IPS-18a (cell line): ENCODE measurements around the gene NCKAP5L.
"Not testable (repeated sequence)": the region's sequence is repeated elsewhere in the genome, so short reads cannot be mapped to it uniquely, and the experiment has no call there.

ENCODE experiments used
- H3K27ac ChIP-seq: one replicate; pipeline ENCODE4 v1.5.1; 2013; ENCODE audit warnings: low read length
- H3K27me3 ChIP-seq: one replicate; pipeline ENCODE4 v1.6.1; 2013; ENCODE audit warnings: mild to moderate bottlenecking, low read length; ENCODE audit not compliant: control insufficient read depth, insufficient read depth
- H3K36me3 ChIP-seq: one replicate; pipeline ENCODE4 v1.6.1; 2013; ENCODE audit warnings: low read depth, low read length; ENCODE audit not compliant: control insufficient read depth
- H3K4me1 ChIP-seq: one replicate; pipeline ENCODE4 v1.6.1; 2013; ENCODE audit warnings: low read depth, low read length; ENCODE audit not compliant: control insufficient read depth
- H3K4me3 ChIP-seq: one replicate; pipeline ENCODE4 v1.5.1; 2013; ENCODE audit warnings: low read length
- H3K9ac ChIP-seq: one replicate; pipeline ENCODE4 v1.6.1; 2013; ENCODE audit warnings: mild to moderate bottlenecking, low read length, moderate library complexity
- H3K9me3 ChIP-seq: one replicate; pipeline ENCODE4 v1.6.1; 2013; ENCODE audit warnings: low read depth, low read length; ENCODE audit not compliant: control insufficient read depth

NCKAP5L gene

DNA sequence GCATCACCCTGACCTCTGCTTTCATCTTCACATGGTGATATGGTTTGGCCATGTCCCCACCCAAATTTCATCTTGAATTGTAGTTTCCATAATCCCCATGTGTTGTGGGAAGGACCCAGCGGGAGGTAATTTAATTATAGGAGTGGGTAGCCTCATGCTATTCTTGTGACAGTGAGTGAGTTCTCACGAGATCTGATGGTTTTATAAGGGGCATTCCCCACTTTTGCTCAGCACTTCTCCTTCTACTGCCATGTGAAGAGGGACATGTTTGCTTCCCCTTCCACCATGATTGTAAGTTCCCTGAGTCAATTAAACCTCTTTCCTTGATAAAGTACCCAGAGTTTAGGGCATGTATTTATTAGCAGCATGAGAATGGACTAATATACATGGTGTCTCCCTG lies 48.6 kb downstream of the NCKAP5L start:
- no peak overlapping the region for H3K9ac ChIP-seq
- H3K27me3 ChIP-seq, result peaks cover 3% of the 10 kb centered on the region
- H3K9me3 ChIP-seq, result no peaks in the 10 kb centered on the region
- H3K4me3 ChIP-seq, result no peak overlapping the region
- H3K4me1 ChIP-seq, result no peaks in the 10 kb centered on the region
- H3K36me3 ChIP-seq, result no peaks in the 10 kb centered on the region
- H3K27ac ChIP-seq, result no peak overlapping the region

DNA sequence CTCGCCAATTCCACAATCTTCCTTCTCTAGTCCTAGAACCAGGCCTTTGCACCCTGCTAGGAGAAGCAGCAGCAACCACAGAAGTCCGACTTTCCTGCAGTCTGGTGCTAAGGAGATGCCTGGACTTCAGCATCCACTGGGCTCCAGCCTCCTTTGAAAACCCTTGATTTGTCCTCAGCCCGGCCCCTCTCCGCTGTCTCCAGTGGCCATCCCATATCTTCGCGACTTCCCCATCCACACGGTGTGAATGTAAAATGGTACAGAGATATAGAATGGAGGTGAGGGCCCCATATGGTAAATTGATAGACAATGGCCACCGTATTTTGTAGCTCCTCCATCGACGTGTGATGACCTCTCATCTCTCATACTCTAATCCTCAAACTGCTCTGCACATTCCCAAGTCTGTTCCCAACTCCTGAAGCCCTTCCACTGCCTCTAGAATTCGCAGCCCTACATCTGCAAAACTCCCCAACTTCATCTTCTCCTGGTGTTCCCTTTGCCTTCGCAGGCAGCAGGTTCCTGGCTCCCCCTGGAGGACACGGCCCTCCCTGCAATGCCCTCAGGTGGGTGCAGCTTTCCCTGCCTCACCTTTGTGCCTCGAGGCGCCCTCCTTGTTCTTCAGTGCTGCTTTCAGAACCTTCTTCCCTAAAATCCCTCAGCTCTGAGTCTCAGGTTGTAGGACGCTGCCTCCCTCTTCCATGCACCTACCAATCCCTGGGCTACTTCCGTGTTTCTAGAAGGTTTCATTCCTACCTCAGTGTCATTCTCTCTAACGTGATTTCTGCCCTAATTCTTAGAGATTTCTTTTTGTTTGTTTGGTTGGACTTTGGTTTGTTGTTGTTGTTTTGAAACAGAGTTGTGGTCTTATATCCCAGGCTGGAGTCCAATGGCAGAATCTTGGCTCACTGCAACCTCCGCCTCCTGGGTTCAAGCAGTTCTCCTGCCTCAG lies 50.1 kb downstream of the NCKAP5L start:
- peaks cover 3% of the 10 kb centered on the region for H3K27me3 ChIP-seq
- H3K36me3 ChIP-seq, result no peaks in the 10 kb centered on the region
- H3K4me1 ChIP-seq, result no peaks in the 10 kb centered on the region
- no peaks in the 10 kb centered on the region for H3K9me3 ChIP-seq
- H3K9ac ChIP-seq, result no peak overlapping the region
- no peak overlapping the region for H3K27ac ChIP-seq
- no peak overlapping the region for H3K4me3 ChIP-seq

DNA sequence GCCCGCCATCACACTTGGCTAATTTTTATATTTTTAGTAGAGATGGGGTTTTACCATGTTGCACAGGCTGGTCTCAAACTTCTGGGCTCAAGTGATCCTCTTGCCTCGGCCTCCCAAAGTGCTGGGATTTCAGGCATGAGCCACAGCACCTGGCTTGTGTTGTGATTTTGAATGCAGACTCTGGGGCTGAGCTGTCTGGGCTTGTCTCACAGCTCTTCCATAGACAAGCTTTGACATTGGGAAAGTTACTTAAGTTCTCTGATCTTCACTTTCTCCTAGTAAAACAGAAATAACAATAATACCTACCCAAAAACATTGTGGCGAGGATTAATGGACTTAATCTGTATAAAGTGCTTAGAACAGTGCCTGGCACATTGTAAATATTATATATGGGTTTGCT lies 50.9 kb downstream of the NCKAP5L start:
- H3K4me1 ChIP-seq, result no peaks in the 10 kb centered on the region
- H3K36me3 ChIP-seq, result no peaks in the 10 kb centered on the region
- no peak overlapping the region for H3K9ac ChIP-seq
- H3K9me3 ChIP-seq, result no peaks in the 10 kb centered on the region
- H3K27ac ChIP-seq, result no peak overlapping the region
- no peak overlapping the region for H3K4me3 ChIP-seq
- H3K27me3 ChIP-seq, result peaks cover 3% of the 10 kb centered on the region

- no peak overlapping the region for H3K4me3 ChIP-seq
These were observed 51.4 kb downstream of the NCKAP5L start for GRCh38 chr12:49776858-49777257.

DNA sequence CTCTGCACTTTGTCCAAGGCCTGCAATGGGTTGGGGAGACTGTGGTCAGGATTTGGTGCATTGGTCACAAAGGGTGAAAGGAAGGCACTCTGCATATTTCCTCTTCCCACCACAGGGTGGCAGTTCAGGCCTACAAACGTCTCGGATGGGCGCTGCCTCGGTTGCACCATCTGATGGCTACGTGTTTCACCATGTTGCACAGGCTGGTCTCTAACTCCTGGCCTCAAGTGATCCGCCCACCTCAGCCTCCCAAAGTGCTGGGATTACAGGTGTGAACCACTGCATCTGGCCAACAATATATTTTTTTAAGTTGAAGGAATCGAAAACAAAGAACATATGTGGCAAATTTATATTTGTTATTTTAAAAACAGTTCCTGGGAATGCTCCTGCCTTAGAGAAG lies 51.8 kb downstream of the NCKAP5L start:
- no peaks in the 10 kb centered on the region for H3K36me3 ChIP-seq
- no peak overlapping the region for H3K27ac ChIP-seq
- no peaks in the 10 kb centered on the region for H3K4me1 ChIP-seq
- no peak overlapping the region for H3K9ac ChIP-seq
- no peak overlapping the region for H3K4me3 ChIP-seq
- peaks cover 3% of the 10 kb centered on the region for H3K27me3 ChIP-seq
- no peaks in the 10 kb centered on the region for H3K9me3 ChIP-seq

More at GRCh38 chr12:49776858-49777257, 51.4 kb downstream of the NCKAP5L start:
- Histone ChIP-seq H3K36me3 (no peaks in the 10 kb centered on the region), H3K9me3 (no peaks in the 10 kb centered on the region), H3K27me3 (peaks cover 3% of the 10 kb centered on the region), H3K9ac (no peak overlapping the region), H3K4me1 (no peaks in the 10 kb centered on the region), H3K27ac (no peak overlapping the region)

- not testable (repeated sequence) for H3K36me3 ChIP-seq, H3K4me1 ChIP-seq, H3K9ac ChIP-seq, H3K9me3 ChIP-seq, H3K27ac ChIP-seq, H3K4me3 ChIP-seq, H3K27me3 ChIP-seq
These were observed 55.1 kb downstream of the NCKAP5L start for GRCh38 chr12:49773102-49773501.

GRCh38 chr12:49767333-49767732 lies 60.9 kb downstream of the NCKAP5L start:
- Histone ChIP-seq H3K27ac (no peak overlapping the region), H3K9ac (no peak overlapping the region), H3K4me1 (no peaks in the 10 kb centered on the region), H3K27me3 (no peaks in the 10 kb centered on the region), H3K9me3 (no peaks in the 10 kb centered on the region), H3K4me3 (no peak overlapping the region), H3K36me3 (peaks cover 24% of the 10 kb centered on the region)

GRCh38 chr12:49766115-49766455 lies 62.1 kb downstream of the NCKAP5L start:
- no peaks in the 10 kb centered on the region for H3K27me3 ChIP-seq
- H3K27ac ChIP-seq, result no peak overlapping the region
- H3K9ac ChIP-seq, result no peak overlapping the region
- H3K9me3 ChIP-seq, result no peaks in the 10 kb centered on the region
- no peaks in the 10 kb centered on the region for H3K4me1 ChIP-seq
- no peak overlapping the region for H3K4me3 ChIP-seq
- peaks cover 37% of the 10 kb centered on the region for H3K36me3 ChIP-seq

- H3K36me3 ChIP-seq, result peaks cover 52% of the 10 kb centered on the region
- H3K9ac ChIP-seq, result no peak overlapping the region
- no peaks in the 10 kb centered on the region for H3K9me3 ChIP-seq
- H3K27ac ChIP-seq, result no peak overlapping the region
- H3K27me3 ChIP-seq, result no peaks in the 10 kb centered on the region
- H3K4me3 ChIP-seq, result no peak overlapping the region
- no peaks in the 10 kb centered on the region for H3K4me1 ChIP-seq
These were observed 64.1 kb downstream of the NCKAP5L start for GRCh38 chr12:49764126-49764525.

GRCh38 chr12:49763006-49763591 lies 65.1 kb downstream of the NCKAP5L start:
- Histone ChIP-seq H3K9ac (no peak overlapping the region), H3K36me3 (peaks cover 63% of the 10 kb centered on the region), H3K27ac (no peak overlapping the region), H3K4me3 (no peak overlapping the region), H3K4me1 (no peaks in the 10 kb centered on the region), H3K27me3 (no peaks in the 10 kb centered on the region), H3K9me3 (no peaks in the 10 kb centered on the region)

DNA sequence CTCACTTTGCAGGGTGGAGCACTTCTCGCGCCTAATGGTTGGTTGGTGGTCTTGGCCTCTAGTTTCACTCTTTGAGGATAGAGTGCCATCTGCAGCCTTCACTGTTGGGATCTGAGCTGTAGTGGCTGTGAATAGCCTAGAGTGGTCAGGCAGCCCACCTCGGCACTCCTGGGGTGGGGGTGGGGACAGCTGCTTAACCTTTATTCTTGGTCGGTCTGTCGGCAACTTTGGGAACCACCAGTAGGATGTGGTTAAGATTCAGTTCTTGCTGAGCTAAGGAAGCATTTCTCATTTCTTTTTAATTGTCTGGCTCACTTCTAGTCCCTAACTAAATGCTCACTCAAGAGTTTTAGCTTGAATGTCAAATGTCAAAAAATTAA lies 65.8 kb downstream of the NCKAP5L start:
- H3K4me3 ChIP-seq, result no peak overlapping the region
- no peak overlapping the region for H3K9ac ChIP-seq
- H3K27ac ChIP-seq, result no peak overlapping the region
- H3K4me1 ChIP-seq, result no peaks in the 10 kb centered on the region
- H3K27me3 ChIP-seq, result no peaks in the 10 kb centered on the region
- peaks cover 69% of the 10 kb centered on the region for H3K36me3 ChIP-seq
- H3K9me3 ChIP-seq, result no peaks in the 10 kb centered on the region
